Ovary (tissue), 3 donors: ENCODE measurements around the gene ESD.

ENCODE experiments used
- EP300 ChIP-seq: sonication (generic); formaldehyde crosslinking; IDR thresholded peaks from one replicate; pipeline ENCODE4 v1.6.1; 2017; ENCODE audit warnings: antibody characterized with exemption
- POLR2A ChIP-seq: fragments of 450-650 bp; IDR thresholded peaks from one replicate; pipeline ENCODE4 v1.6.1; 2017; ENCODE audit warnings: antibody characterized with exemption, mild to moderate bottlenecking, moderate library complexity
- TF ChIP-seq, protein P1 (sequence below), 3 donors: fragments of 450-650 bp in 2 of 3; fragments of 200-600 bp in 1 of 3; IDR thresholded peaks; one replicate each; pipeline versions ENCODE4 v1.5.1 to v1.8.0; 2016 to 2022; ENCODE audit warnings: antibody characterized with exemption in 3 of 3, mild to moderate bottlenecking in 1 of 3
- donor health status: DM: no; HTN: no; CAD: no.

DNA sequence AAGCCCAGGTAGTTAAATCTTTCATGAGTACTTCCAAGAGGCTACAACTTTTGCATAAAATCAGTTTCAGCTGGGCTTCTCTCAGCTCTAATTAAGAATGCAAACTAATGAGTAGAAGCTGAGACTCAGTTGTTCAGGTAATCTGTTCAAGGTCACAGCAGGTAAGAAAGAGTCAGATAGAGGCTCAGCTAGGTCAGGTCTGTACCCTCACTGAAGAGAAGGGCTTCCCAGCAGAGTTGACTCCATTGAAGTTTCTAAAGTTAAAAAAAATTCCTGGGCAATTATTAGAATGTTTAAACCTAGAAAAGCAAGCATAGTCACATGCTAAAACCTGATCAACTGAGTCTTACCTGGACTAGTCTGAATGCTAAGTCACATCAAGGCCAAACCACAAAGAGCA is 42.1 kb downstream of the ESD start:
- TF ChIP-seq, protein P1, sequence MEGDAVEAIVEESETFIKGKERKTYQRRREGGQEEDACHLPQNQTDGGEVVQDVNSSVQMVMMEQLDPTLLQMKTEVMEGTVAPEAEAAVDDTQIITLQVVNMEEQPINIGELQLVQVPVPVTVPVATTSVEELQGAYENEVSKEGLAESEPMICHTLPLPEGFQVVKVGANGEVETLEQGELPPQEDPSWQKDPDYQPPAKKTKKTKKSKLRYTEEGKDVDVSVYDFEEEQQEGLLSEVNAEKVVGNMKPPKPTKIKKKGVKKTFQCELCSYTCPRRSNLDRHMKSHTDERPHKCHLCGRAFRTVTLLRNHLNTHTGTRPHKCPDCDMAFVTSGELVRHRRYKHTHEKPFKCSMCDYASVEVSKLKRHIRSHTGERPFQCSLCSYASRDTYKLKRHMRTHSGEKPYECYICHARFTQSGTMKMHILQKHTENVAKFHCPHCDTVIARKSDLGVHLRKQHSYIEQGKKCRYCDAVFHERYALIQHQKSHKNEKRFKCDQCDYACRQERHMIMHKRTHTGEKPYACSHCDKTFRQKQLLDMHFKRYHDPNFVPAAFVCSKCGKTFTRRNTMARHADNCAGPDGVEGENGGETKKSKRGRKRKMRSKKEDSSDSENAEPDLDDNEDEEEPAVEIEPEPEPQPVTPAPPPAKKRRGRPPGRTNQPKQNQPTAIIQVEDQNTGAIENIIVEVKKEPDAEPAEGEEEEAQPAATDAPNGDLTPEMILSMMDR (IDR thresholded peaks at IDR 0.05), result no peak
- no peak for TF ChIP-seq EP300
- TF ChIP-seq POLR2A, result no peak
